ENCODE results near the gene CFAP91.
A peak's percentile ranks its signal among the peaks of the same experiment; 100 is the strongest.

The CFAP91 gene

GRCh38 chr3:119700920-119701734, 1.7 kb upstream of the CFAP91 start:
- H2AFZ ChIP-seq, result no peak overlapping the region
- no peak for TF ChIP-seq CTCF (IDR thresholded peaks at IDR 0.05)
- H3K9me3 ChIP-seq (ENCODE audit: control insufficient read depth, low read length), result no peaks in the 10 kb centered on the region
- no peaks in the 10 kb centered on the region for H3K79me2 ChIP-seq
- H3K27me3 ChIP-seq (ENCODE audit: control insufficient read depth, insufficient read depth, low read length), result no peaks in the 10 kb centered on the region
- no peak overlapping the region for H3K9ac ChIP-seq
- H3K36me3 ChIP-seq (ENCODE audit: control insufficient read depth, insufficient read depth, low read length), result no peaks in the 10 kb centered on the region
- no peak overlapping the region for H3K27ac ChIP-seq
- no peak overlapping the region for H3K4me2 ChIP-seq (ENCODE audit: low read length)
- no peak overlapping the region for H3K4me3 ChIP-seq (ENCODE audit: low read depth, low read length)
- peaks cover 7% of the 10 kb centered on the region for H3K4me1 ChIP-seq

- no peaks in the 10 kb centered on the region for H3K36me3 ChIP-seq (ENCODE audit: control insufficient read depth, insufficient read depth, low read length)
- H3K4me1 ChIP-seq, result peaks cover 7% of the 10 kb centered on the region
- H3K4me2 ChIP-seq (ENCODE audit: low read length), result peak overlapping the region; percentile 94
- H2AFZ ChIP-seq, result peak overlapping the region; percentile 95
- H3K4me3 ChIP-seq (ENCODE audit: low read depth, low read length), result peak overlapping the region; percentile 83
- no peaks in the 10 kb centered on the region for H3K9me3 ChIP-seq (ENCODE audit: control insufficient read depth, low read length)
- peak overlapping the region; percentile 3 for H3K9ac ChIP-seq
- peak overlapping the region; percentile 33 for H3K27ac ChIP-seq
- H3K27me3 ChIP-seq (ENCODE audit: control insufficient read depth, insufficient read depth, low read length), result no peaks in the 10 kb centered on the region
- no peak for TF ChIP-seq CTCF (IDR thresholded peaks at IDR 0.05)
- no peaks in the 10 kb centered on the region for H3K79me2 ChIP-seq
Observed at GRCh38 chr3:119703820-119704531, 1.2 kb downstream of the CFAP91 start.

- no peak for TF ChIP-seq CTCF (IDR thresholded peaks at IDR 0.05)
Observed at GRCh38 chr3:119715105-119715504, 12.3 kb downstream of the CFAP91 start.

GRCh38 chr3:119716998-119717397, 14.2 kb downstream of the CFAP91 start:
- no peaks in the 10 kb centered on the region for H3K9me3 ChIP-seq (ENCODE audit: control insufficient read depth, low read length)
- no peak overlapping the region for H3K9ac ChIP-seq
- H3K36me3 ChIP-seq (ENCODE audit: control insufficient read depth, insufficient read depth, low read length), result no peaks in the 10 kb centered on the region
- no peaks in the 10 kb centered on the region for H3K4me1 ChIP-seq
- no peak overlapping the region for H3K4me3 ChIP-seq (ENCODE audit: low read depth, low read length)
- H3K27ac ChIP-seq, result no peak overlapping the region
- TF ChIP-seq CTCF (IDR thresholded peaks at IDR 0.05), result no peak
- no peaks in the 10 kb centered on the region for H3K27me3 ChIP-seq (ENCODE audit: control insufficient read depth, insufficient read depth, low read length)
- H2AFZ ChIP-seq, result no peak overlapping the region
- H3K4me2 ChIP-seq (ENCODE audit: low read length), result peak overlapping the region; percentile 17
- H3K79me2 ChIP-seq, result no peaks in the 10 kb centered on the region

More at GRCh38 chr3:119715105-119715504, 12.3 kb downstream of the CFAP91 start:
- no peak overlapping the region for H3K4me2 ChIP-seq (ENCODE audit: low read length)
- no peak overlapping the region for H2AFZ ChIP-seq
- H3K36me3 ChIP-seq (ENCODE audit: control insufficient read depth, insufficient read depth, low read length), result no peaks in the 10 kb centered on the region
- H3K27me3 ChIP-seq (ENCODE audit: control insufficient read depth, insufficient read depth, low read length), result no peaks in the 10 kb centered on the region
- no peaks in the 10 kb centered on the region for H3K4me1 ChIP-seq
- no peak overlapping the region for H3K9ac ChIP-seq
- no peak overlapping the region for H3K4me3 ChIP-seq (ENCODE audit: low read depth, low read length)
- H3K79me2 ChIP-seq, result no peaks in the 10 kb centered on the region
- no peak overlapping the region for H3K27ac ChIP-seq
- H3K9me3 ChIP-seq (ENCODE audit: control insufficient read depth, low read length), result no peaks in the 10 kb centered on the region

Measured in parathyroid adenoma (tissue), 2 donors.